Measurements from ENCODE around the gene BSN. TPM values are rescaled to one million over a fixed set of nuclear protein-coding genes. Genes with fewer than 3 reads are reported as not detected.

Gene BSN
- total RNA-seq, 1 donor from 2014 or later: 46.9 TPM

- Mint-ChIP-seq H3K9me3 (ENCODE audit: unreplicated experiment) (peaks cover 3% of the 10 kb centered on the region), H3K27me3 (ENCODE audit: unreplicated experiment) (peaks cover 8% of the 10 kb centered on the region)
These were observed 19.5 kb upstream of the BSN start for GRCh38 chr3:49534581-49535441.

GRCh38 chr3:49535971-49536874, 18.1 kb upstream of the BSN start:
- Mint-ChIP-seq H3K27me3 (ENCODE audit: unreplicated experiment) (peaks cover 8% of the 10 kb centered on the region), H3K27ac (ENCODE audit: unreplicated experiment) (no peak overlapping the region), H3K4me1 (ENCODE audit: low read depth, unreplicated experiment) (peaks cover 2% of the 10 kb centered on the region), H3K4me3 (ENCODE audit: unreplicated experiment) (no peak overlapping the region), H3K36me3 (ENCODE audit: unreplicated experiment) (no peaks in the 10 kb centered on the region), H3K9me3 (ENCODE audit: unreplicated experiment) (peaks cover 3% of the 10 kb centered on the region)
- no peak for TF ChIP-seq CTCF (IDR thresholded peaks at IDR 0.05; ENCODE audit: partially characterized antibody, unreplicated experiment)
- DNase-seq: no peak

More at GRCh38 chr3:49534581-49535441, 19.5 kb upstream of the BSN start:
- H3K4me3 Mint-ChIP-seq (ENCODE audit: unreplicated experiment): no peak overlapping the region
- H3K27ac Mint-ChIP-seq (ENCODE audit: unreplicated experiment): no peak overlapping the region
- no peak for DNase-seq
- no peaks in the 10 kb centered on the region for H3K36me3 Mint-ChIP-seq (ENCODE audit: unreplicated experiment)
- no peak for TF ChIP-seq CTCF (IDR thresholded peaks at IDR 0.05; ENCODE audit: partially characterized antibody, unreplicated experiment)
- no peaks in the 10 kb centered on the region for H3K4me1 Mint-ChIP-seq (ENCODE audit: low read depth, unreplicated experiment)

GRCh38 chr3:49536875-49537533, 17.3 kb upstream of the BSN start:
- no peak overlapping the region for H3K4me3 Mint-ChIP-seq (ENCODE audit: unreplicated experiment)
- H3K27ac Mint-ChIP-seq (ENCODE audit: unreplicated experiment): no peak overlapping the region

More at GRCh38 chr3:49536875-49537533, 17.3 kb upstream of the BSN start:
- peaks cover 4% of the 10 kb centered on the region for H3K27me3 Mint-ChIP-seq (ENCODE audit: unreplicated experiment)
- H3K36me3 Mint-ChIP-seq (ENCODE audit: unreplicated experiment): no peaks in the 10 kb centered on the region
- H3K4me1 Mint-ChIP-seq (ENCODE audit: low read depth, unreplicated experiment): peaks cover 2% of the 10 kb centered on the region
- H3K9me3 Mint-ChIP-seq (ENCODE audit: unreplicated experiment): peaks cover 3% of the 10 kb centered on the region
- no peak for TF ChIP-seq CTCF (IDR thresholded peaks at IDR 0.05; ENCODE audit: partially characterized antibody, unreplicated experiment)
- no peak for DNase-seq

Measured in glutamatergic neuron (in vitro differentiated cells).